Brain microvascular endothelial cell (primary cell): ENCODE results near the gene CTNND2.

Source experiments
- DNase-seq: peaks from one replicate; pipeline ENCODE4 v3.0.0-alpha.2; 2020
- H3K27ac ChIP-seq: fragments of 250-450 bp; sonication (Bioruptor Pico); 2 replicates; pipeline ENCODE4 v1.5.1; 2020; ENCODE audit warnings: mild to moderate bottlenecking, moderate library complexity
- H3K27me3 ChIP-seq: fragments of 250-450 bp; sonication (Bioruptor Pico); replicated peaks from 2 replicates; pipeline ENCODE4 v1.5.1; 2020; ENCODE audit warnings: mild to moderate bottlenecking
- H3K36me3 ChIP-seq: fragments of 250-450 bp; sonication (Bioruptor Pico); replicated peaks from 2 replicates; pipeline ENCODE4 v1.5.1; 2020; ENCODE audit warnings: mild to moderate bottlenecking
- H3K4me3 ChIP-seq: 2 replicates; pipeline ENCODE4 v1.5.1; 2011; ENCODE audit warnings: low read depth, mild to moderate bottlenecking, control low read depth, low read length, moderate library complexity
- in situ Hi-C: cut with HindIII; loops from 2 replicates; pipeline ENCODE4 v1.10.0; 2017; ENCODE audit warnings: low sequenced_read_pairs, low pct_ligation_motif_present
- TF ChIP-seq, protein P1 (sequence below): IDR thresholded peaks from 2 replicates; pipeline ENCODE4 v1.5.1; 2011; ENCODE audit warnings: low read depth, mild to moderate bottlenecking, moderate library complexity, low read length, control low read depth, inconsistent platforms; ENCODE audit errors: missing control alignments

The CTNND2 gene

DNA sequence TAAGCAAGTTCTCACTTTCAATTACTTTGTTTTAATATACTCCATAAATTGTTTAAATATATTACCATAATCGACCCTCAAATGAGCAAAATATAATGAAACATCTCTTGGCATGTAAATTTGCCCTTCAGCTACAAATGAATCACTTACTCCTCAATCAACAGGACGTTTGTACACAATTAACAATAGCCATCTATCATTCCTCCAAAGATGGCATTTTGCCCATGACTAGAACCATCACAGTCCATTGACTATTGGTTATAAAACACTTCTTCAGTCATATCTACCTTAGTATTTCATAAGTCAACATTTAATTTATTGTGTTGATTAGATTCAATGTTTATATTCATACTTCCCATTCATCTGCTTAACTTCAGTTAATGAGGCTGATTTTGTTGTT, 127.2 kb downstream of the CTNND2 start:
- Histone ChIP-seq H3K36me3 (no peaks in the 10 kb centered on the region), H3K27ac (no peak overlapping the region), H3K4me3 (no peak overlapping the region), H3K27me3 (no peaks in the 10 kb centered on the region)
- TF ChIP-seq, protein P1, sequence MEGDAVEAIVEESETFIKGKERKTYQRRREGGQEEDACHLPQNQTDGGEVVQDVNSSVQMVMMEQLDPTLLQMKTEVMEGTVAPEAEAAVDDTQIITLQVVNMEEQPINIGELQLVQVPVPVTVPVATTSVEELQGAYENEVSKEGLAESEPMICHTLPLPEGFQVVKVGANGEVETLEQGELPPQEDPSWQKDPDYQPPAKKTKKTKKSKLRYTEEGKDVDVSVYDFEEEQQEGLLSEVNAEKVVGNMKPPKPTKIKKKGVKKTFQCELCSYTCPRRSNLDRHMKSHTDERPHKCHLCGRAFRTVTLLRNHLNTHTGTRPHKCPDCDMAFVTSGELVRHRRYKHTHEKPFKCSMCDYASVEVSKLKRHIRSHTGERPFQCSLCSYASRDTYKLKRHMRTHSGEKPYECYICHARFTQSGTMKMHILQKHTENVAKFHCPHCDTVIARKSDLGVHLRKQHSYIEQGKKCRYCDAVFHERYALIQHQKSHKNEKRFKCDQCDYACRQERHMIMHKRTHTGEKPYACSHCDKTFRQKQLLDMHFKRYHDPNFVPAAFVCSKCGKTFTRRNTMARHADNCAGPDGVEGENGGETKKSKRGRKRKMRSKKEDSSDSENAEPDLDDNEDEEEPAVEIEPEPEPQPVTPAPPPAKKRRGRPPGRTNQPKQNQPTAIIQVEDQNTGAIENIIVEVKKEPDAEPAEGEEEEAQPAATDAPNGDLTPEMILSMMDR, result no peak
- in situ Hi-C loops, result no loop called here
- no peak for DNase-seq

DNA sequence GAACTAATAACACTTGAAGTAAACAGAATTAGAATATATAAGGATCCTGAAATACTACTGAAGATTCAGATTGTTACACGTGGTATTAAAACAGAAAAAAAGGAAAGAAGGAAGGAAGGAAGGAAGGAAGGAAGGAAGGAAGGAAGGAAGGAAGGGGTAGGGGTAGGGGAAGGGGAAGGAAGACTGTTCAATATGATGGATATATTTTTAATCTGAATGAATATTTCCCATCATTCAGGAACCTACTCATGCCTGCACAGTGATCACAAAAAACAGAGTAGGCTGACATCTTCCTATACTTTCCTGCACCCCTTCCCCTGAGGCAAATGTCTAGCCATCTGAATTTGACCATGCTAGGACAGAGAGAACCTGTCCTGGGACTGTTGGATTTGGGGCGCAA, 133.9 kb downstream of the CTNND2 start:
- Histone ChIP-seq H3K27ac (no peak overlapping the region), H3K4me3 (no peak overlapping the region), H3K36me3 (no peaks in the 10 kb centered on the region), H3K27me3 (no peaks in the 10 kb centered on the region)
- DNase-seq, result no peak
- in situ Hi-C loops, result no loop called here
- TF ChIP-seq, protein P1, result no peak

DNA sequence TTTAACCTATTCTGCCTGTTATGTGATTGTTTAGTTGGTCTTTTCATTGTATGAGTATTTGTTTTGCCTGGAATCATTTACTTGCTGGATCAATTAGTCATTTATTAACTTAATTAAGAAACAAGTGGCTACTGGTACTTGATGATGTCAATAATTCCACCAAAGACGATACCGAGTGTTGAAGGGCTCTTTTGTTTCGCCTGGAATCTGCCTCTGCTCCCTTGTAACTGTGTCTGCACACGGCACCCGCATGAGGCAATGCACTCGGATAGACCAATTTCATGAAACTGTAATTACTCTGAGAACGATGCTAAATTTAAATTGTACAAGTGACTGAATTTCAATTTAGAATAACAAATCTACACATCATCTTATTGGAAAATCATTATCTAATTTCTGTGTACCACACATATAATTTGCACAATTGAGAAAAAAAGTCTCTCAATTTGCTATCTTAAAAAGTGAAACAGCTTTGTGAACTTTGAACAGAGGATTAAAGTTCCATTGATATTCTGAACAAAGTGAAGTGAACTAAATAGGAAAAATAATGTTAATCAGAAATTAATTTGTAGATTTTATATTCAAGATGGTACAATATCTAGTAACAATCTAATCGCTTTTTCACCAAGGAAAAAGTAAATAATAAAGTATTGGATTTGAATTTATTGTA, 143.2 kb downstream of the CTNND2 start:
- TF ChIP-seq, protein P1, result no peak
- no peak overlapping the region for H3K4me3 ChIP-seq
- in situ Hi-C loops, result no loop called here
- no peak overlapping the region for H3K27ac ChIP-seq
- no peaks in the 10 kb centered on the region for H3K36me3 ChIP-seq
- H3K27me3 ChIP-seq, result no peaks in the 10 kb centered on the region
- no peak for DNase-seq

DNA sequence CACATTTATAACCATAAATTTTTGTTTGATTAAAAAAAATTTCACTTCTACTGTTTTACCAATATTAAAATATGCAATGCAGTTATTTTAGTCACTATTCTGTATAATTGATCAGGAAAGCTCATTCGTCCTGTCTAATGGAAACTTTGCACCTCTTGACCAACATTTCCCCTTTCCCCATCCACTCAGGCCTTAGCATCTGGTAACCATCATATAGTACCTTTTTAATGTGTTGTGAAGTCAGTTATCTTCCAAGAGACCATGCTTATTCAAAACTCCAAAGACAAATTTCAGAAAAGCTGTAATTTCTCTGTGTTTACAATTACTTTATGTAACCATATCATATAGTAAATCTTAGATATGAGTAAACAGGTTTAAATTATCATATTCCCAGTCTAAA, 145.9 kb downstream of the CTNND2 start:
- TF ChIP-seq, protein P1, result no peak
- Histone ChIP-seq H3K4me3 (no peak overlapping the region), H3K27ac (no peak overlapping the region), H3K36me3 (no peaks in the 10 kb centered on the region), H3K27me3 (no peaks in the 10 kb centered on the region)
- in situ Hi-C loops, result no loop called here
- DNase-seq, result no peak

DNA sequence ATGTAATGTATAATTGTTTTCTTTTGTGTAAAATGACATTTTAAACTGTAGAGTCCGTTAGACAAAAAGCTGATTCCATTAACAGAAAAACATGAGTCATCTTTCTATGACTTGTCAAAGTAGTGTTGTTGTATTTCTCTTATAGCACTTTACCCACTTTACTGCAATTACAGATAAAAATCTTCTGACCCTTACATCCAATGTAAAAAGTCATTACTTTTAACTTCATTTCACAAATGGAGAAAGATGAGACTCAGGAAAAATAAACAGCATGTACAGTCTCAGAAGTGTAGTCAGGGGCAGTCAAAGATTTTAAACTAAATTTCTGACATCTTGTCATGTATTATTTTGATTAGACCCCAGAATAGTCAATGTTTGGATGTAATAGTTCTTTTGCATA, 146.6 kb downstream of the CTNND2 start:
- Histone ChIP-seq H3K4me3 (no peak overlapping the region), H3K36me3 (no peaks in the 10 kb centered on the region), H3K27ac (no peak overlapping the region), H3K27me3 (no peaks in the 10 kb centered on the region)
- in situ Hi-C loops, result no loop called here
- no peak for DNase-seq
- TF ChIP-seq, protein P1, result no peak

DNA sequence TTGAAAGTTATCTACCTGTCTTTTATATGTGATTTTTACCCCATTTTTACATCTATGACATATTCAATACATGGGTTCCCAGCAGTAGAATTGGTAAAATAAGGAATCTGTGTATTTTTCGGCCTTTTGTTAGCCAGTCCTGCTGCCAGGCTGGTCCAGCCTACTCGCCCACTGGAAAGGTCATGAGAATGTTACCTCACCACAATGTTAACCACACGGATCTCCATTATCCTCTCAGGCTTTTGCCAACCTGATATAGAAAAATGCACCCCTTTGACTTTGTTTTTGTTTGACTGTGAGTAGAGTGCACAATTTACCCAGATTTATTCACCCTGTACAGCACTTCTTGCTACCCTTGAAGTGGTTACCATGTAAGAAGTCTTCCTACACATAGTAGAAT, 167.2 kb downstream of the CTNND2 start:
- DNase-seq, result no peak
- Histone ChIP-seq H3K27ac (no peak overlapping the region), H3K36me3 (no peaks in the 10 kb centered on the region), H3K4me3 (no peak overlapping the region), H3K27me3 (no peaks in the 10 kb centered on the region)
- TF ChIP-seq, protein P1, result no peak
- in situ Hi-C loops, result no loop called here
